SW 1271 (cell line): Measurements from ENCODE around the gene CHMP5.

Experiments used
- DNase-seq, 2 experiments: peaks; one replicate each; lab custom pipeline; 2025; lab: John Stamatoyannopoulos, UW

CHMP5 gene

GRCh38 chr9:33264473-33265177 lies at the start of gene CHMP5, which contains the start of gene BAG1:
TSS of gene CHMP5 (plus strand) at chr9:33265049. CDS start at chr9:33265079, 30 bp downstream.
TSS of gene BAG1 (minus strand) at chr9:33264708.
- peak; percentile 89 to 95 for DNase-seq

- DNase-seq: no peak
Observed at GRCh38 chr9:33220681-33221567, 43.9 kb upstream of the CHMP5 start.

- DNase-seq: no peak
Observed at GRCh38 chr9:33221568-33221884, 43.3 kb upstream of the CHMP5 start.

- DNase-seq: no peak
Observed at GRCh38 chr9:33222031-33222430, 42.8 kb upstream of the CHMP5 start.

GRCh38 chr9:33223696-33224095 lies 41.2 kb upstream of the CHMP5 start:
- DNase-seq: no peak

- peak; percentile 5 to 48 for DNase-seq
Observed at GRCh38 chr9:33225319-33226147, 39.3 kb upstream of the CHMP5 start.

- DNase-seq: no peak
Observed at GRCh38 chr9:33227008-33227398, 37.8 kb upstream of the CHMP5 start.

- no peak for DNase-seq
Observed at GRCh38 chr9:33227741-33228140, 37.1 kb upstream of the CHMP5 start.

- DNase-seq: no peak
Observed at GRCh38 chr9:33228606-33229005, 36.2 kb upstream of the CHMP5 start.

GRCh38 chr9:33229359-33230114 lies 35.3 kb upstream of the CHMP5 start:
- DNase-seq: no peak

GRCh38 chr9:33230756-33231622 lies 33.9 kb upstream of the CHMP5 start:
- DNase-seq: no peak

- DNase-seq: no peak
Observed at GRCh38 chr9:33231623-33231942, 33.3 kb upstream of the CHMP5 start.

GRCh38 chr9:33232815-33233214 lies 32.0 kb upstream of the CHMP5 start:
- DNase-seq: no peak

GRCh38 chr9:33233626-33234342 lies 31.1 kb upstream of the CHMP5 start:
- peak in 1 of 2 experiments; percentile 22 for DNase-seq

GRCh38 chr9:33234511-33235467 lies 30.1 kb upstream of the CHMP5 start:
- DNase-seq: no peak

GRCh38 chr9:33236571-33236970 lies 28.3 kb upstream of the CHMP5 start:
- no peak for DNase-seq

- no peak for DNase-seq
Observed at GRCh38 chr9:33239921-33240320, 24.9 kb upstream of the CHMP5 start, which contains the start of gene SPINK4. TSS of gene SPINK4 (plus strand) at chr9:33240167. CDS start at chr9:33240209, 42 bp downstream.

- DNase-seq: no peak
Observed at GRCh38 chr9:33241298-33241697, 23.6 kb upstream of the CHMP5 start.

- DNase-seq: no peak
Observed at GRCh38 chr9:33242609-33243134, 22.2 kb upstream of the CHMP5 start.
